ENCODE measurements around the gene CALD1.

GRCh38 chr7:134740376-134740775 is 39.1 kb upstream of the CALD1 start:
- TF ChIP-seq ARNTL (CRISPR knock-in tag; IDR thresholded peaks at IDR 0.05; ENCODE audit: borderline replicate concordance, low read depth) (no peak), ZC3H10 (CRISPR knock-in tag; IDR thresholded peaks at IDR 0.05) (no peak), ZFP30 (CRISPR knock-in tag; IDR thresholded peaks at IDR 0.05) (no peak)

Measured in SK-N-SH treated with all-trans-retinoic acid at 6 μM for 48 hours (cell line).